IMR-90 (cell line): Measurements from ENCODE around the gene GRB14. TPM values are rescaled to one million over a fixed set of nuclear protein-coding genes. Genes with fewer than 3 reads are reported as not detected.

Experiments used
- ATAC-seq: fragments of 200-7000 bp; cut with Tn5 transposase; 2 replicates; pipeline ENCODE4 v1.9.1; 2020; ENCODE audit warnings: low read depth, mild to moderate bottlenecking, moderate library complexity
- BruUV-seq: library from RNA; stranded (reverse); fragments of 400-500 nt; replicated peaks from 2 replicates; lab custom pipeline; 2021; lab: Mats Ljungman, UMichigan
- CTCF ChIA-PET: fragments of 300-600 bp; formaldehyde crosslinking; extraction: SDS; loops from one replicate; lab custom pipeline; 2021; ENCODE audit warnings: antibody characterized with exemption; lab: Yijun Ruan, JAX
- POLR2A ChIA-PET: fragments of 300-600 bp; sonication (Branson Sonifier 250); formaldehyde crosslinking; loops from one replicate; lab custom pipeline; 2022; ENCODE audit warnings: antibody characterized with exemption; ENCODE audit not compliant: unreplicated experiment; lab: Charles Lee
- DNase-seq: peaks from one replicate; pipeline ENCODE4 v3.0.0; 2013
- H2AFZ ChIP-seq: replicated peaks from 2 replicates; pipeline ENCODE3; 2013; ENCODE audit warnings: low read length, mild to moderate bottlenecking; ENCODE audit not compliant: poor library complexity
- H2AK5ac ChIP-seq: 2 replicates; pipeline ENCODE4 v1.6.1; 2013; ENCODE audit warnings: low read depth, low read length, inconsistent platforms
- H2AK9ac ChIP-seq: replicated peaks from 2 replicates; pipeline ENCODE3; 2013; ENCODE audit warnings: mild to moderate bottlenecking, low read depth, low read length, moderate library complexity; ENCODE audit not compliant: poor library complexity
- H2BK120ac ChIP-seq: 2 replicates; pipeline ENCODE4 v1.6.1; 2013; ENCODE audit warnings: low read depth, low read length, inconsistent platforms
- H2BK15ac ChIP-seq: 3 replicates; pipeline ENCODE4 v1.6.1; 2013; ENCODE audit warnings: low read depth, low read length, inconsistent platforms
- H2BK20ac ChIP-seq: 2 replicates; pipeline ENCODE4 v1.6.1; 2013; ENCODE audit warnings: low read depth, mild to moderate bottlenecking, inconsistent platforms, low read length, moderate library complexity
- H2BK5ac ChIP-seq: 2 replicates; pipeline ENCODE4 v1.6.1; 2013; ENCODE audit warnings: mild to moderate bottlenecking, low read depth, low read length, inconsistent platforms; ENCODE audit not compliant: poor library complexity, severe bottlenecking
- H3K14ac ChIP-seq: replicated peaks from 2 replicates; pipeline ENCODE4 v1.6.1; 2013; ENCODE audit warnings: low read depth, low read length, inconsistent platforms
- H3K18ac ChIP-seq: 2 replicates; pipeline ENCODE4 v1.6.1; 2013; ENCODE audit warnings: low read depth, low read length, control low read depth
- H3K23ac ChIP-seq: 2 replicates; pipeline ENCODE4 v1.6.1; 2013; ENCODE audit warnings: low read depth, low read length, inconsistent platforms
- H3K27ac ChIP-seq: 2 replicates; pipeline ENCODE4 v1.5.1; 2013; ENCODE audit warnings: mild to moderate bottlenecking, control low read depth, low read length; ENCODE audit not compliant: insufficient read depth
- H3K27me3 ChIP-seq: 2 replicates; pipeline ENCODE4 v1.6.1; 2013; ENCODE audit warnings: low read length; ENCODE audit not compliant: control insufficient read depth, insufficient read depth
- H3K36me3 ChIP-seq: 2 replicates; pipeline ENCODE4 v1.6.1; 2013; ENCODE audit warnings: low read length, mixed read lengths; ENCODE audit not compliant: control insufficient read depth, insufficient read depth
- H3K4ac ChIP-seq: 2 replicates; pipeline ENCODE4 v1.6.1; 2013; ENCODE audit warnings: low read depth, low read length, inconsistent platforms
- H3K4me1 ChIP-seq: 2 replicates; pipeline ENCODE4 v1.6.1; 2013; ENCODE audit warnings: low read length, mixed read lengths; ENCODE audit not compliant: control insufficient read depth, insufficient read depth
- H3K4me2 ChIP-seq: 2 replicates; pipeline ENCODE4 v1.6.1; 2013; ENCODE audit warnings: low read depth, mild to moderate bottlenecking, control low read depth, low read length, moderate library complexity
- H3K4me3 ChIP-seq: 2 replicates; pipeline ENCODE4 v1.5.1; 2013; ENCODE audit warnings: low read depth, mild to moderate bottlenecking, control low read depth, low read length, moderate library complexity; ENCODE audit not compliant: insufficient read depth
- H3K56ac ChIP-seq: 2 replicates; pipeline ENCODE4 v1.6.1; 2013; ENCODE audit warnings: low read length, inconsistent platforms; ENCODE audit not compliant: insufficient read depth; ENCODE audit errors: extremely low read depth
- H3K79me1 ChIP-seq, 2 experiments: 2 replicates each; pipeline ENCODE4 v1.6.1; 2013; ENCODE audit warnings: low read length in 2 of 2, inconsistent platforms in 1 of 2, low read depth in 1 of 2
- H3K9ac ChIP-seq: 2 replicates; pipeline ENCODE4 v1.6.1; 2013; ENCODE audit warnings: low read depth, low read length, control low read depth
- H3K9me1 ChIP-seq: 2 replicates; pipeline ENCODE4 v1.6.1; 2013; ENCODE audit warnings: low read length, inconsistent platforms; ENCODE audit not compliant: insufficient read depth
- H3K9me3 ChIP-seq: 2 replicates; pipeline ENCODE4 v1.6.1; 2013; ENCODE audit warnings: low read length; ENCODE audit not compliant: control insufficient read depth, insufficient read depth
- H4K20me1 ChIP-seq: 2 replicates; pipeline ENCODE4 v1.6.1; 2013; ENCODE audit warnings: low read length, inconsistent platforms; ENCODE audit not compliant: insufficient read depth
- H4K5ac ChIP-seq: 2 replicates; pipeline ENCODE4 v1.6.1; 2013; ENCODE audit warnings: mild to moderate bottlenecking, low read depth, low read length, control low read depth
- H4K8ac ChIP-seq, 2 experiments: 2 replicates each; pipeline ENCODE4 v1.6.1; 2013; ENCODE audit warnings: low read depth in 2 of 2, low read length in 2 of 2, control low read depth in 1 of 2, inconsistent platforms in 1 of 2
- H4K91ac ChIP-seq: 2 replicates; pipeline ENCODE4 v1.6.1; 2013; ENCODE audit warnings: low read depth, low read length, inconsistent platforms; ENCODE audit not compliant: insufficient read depth
- BHLHE40 ChIP-seq: fragments of 150-350 bp; IDR thresholded peaks from 2 replicates; pipeline ENCODE4 v1.6.1; 2016; ENCODE audit warnings: mild to moderate bottlenecking, low read depth, low read length
- CEBPB ChIP-seq: IDR thresholded peaks from 2 replicates; pipeline ENCODE4 v1.6.1; 2012; ENCODE audit warnings: low read depth, low read length, improper control_type of control experiment
- WGBS, 2 experiments: methylation state at CpG; one replicate each; pipeline versions ENCODE4 v1.1.5 to v1.1.7; 2013; ENCODE audit warnings: missing lambda C conversion rate in 2 of 2; ENCODE audit not compliant: insufficient read length in 1 of 2; ENCODE audit errors: extremely low coverage in 2 of 2; 5-methylcytosine and 5-hydroxymethylcytosine counted together
- dilution Hi-C: fragments of 300-500 bp; cut with HindIII; formaldehyde crosslinking; loops from one replicate; pipeline ENCODE4 v1.14.3; 2018; ENCODE audit warnings: low sequenced_read_pairs; ENCODE audit not compliant: unreplicated experiment
- in situ Hi-C: fragments of 300-500 bp; cut with MboI; formaldehyde crosslinking; loops from 3 replicates; pipeline ENCODE4 v1.14.3; 2019; ENCODE audit warnings: low sequenced_read_pairs, inconsistent platforms, mixed read lengths
- intact Hi-C: fragments of 100-400 bp; cut with micrococcal nuclease; formaldehyde crosslinking; loops from 2 replicates; pipeline ENCODE4 v1.10.0; 2022
- polyA plus RNA-seq, 3 experiments: library from polyadenylated mRNA; depleted of rRNA; stranded (reverse); fragments of >200 nt; gene quantifications; 2 replicates each; pipeline ENCODE4 v1.2.3, GENCODE V29; 2012; ENCODE audit warnings: low replicate concordance in 1 of 3
- total RNA-seq: library from RNA; depleted of rRNA; stranded (reverse); fragments of >200 nt; gene quantifications from 2 replicates; pipeline ENCODE4 v1.2.3, GENCODE V29; 2012

Gene GRB14
- total and polyA plus RNA-seq, 2 of the 4 experiments (the other 2 are of a cell fraction): not detected

DNA sequence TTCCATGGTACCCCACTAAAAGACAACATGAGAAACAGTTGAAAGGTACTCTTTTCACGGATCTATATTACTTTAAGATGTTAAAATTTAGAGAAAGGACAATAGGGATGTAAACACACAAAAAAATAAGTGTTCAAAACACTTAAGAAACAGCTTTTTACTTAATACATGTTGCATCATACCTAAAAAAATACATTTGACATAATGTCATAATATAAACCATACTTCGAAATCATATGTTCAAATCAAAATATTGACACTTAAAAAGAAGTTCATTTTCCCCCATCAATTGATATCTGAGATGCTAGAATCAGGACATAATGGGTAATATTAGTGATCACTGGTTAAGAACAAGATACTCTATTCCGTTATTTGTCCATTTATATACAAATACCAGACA lies 124.9 kb downstream of the GRB14 start:
- ATAC-seq: no peak
- no peak overlapping the region for H3K23ac ChIP-seq
- no peak overlapping the region for H3K9ac ChIP-seq
- DNase-seq: no peak
- dilution Hi-C loops (no loop called here), intact Hi-C loops (loop anchor here (5.0 kb wide), 2 partner anchors 1304 to 1604 kb away; no protein-coding TSS in a partner anchor), in situ Hi-C loops (loop anchor here (25.0 kb wide), 1 partner anchor 1309 kb away; no protein-coding TSS in a partner anchor)
- no peaks in the 10 kb centered on the region for H3K36me3 ChIP-seq
- no peak overlapping the region for H4K5ac ChIP-seq
- no peak overlapping the region for H2BK120ac ChIP-seq
- no peaks in the 10 kb centered on the region for H3K4me1 ChIP-seq
- no peak overlapping the region for H3K4ac ChIP-seq
- H2BK20ac ChIP-seq: no peak overlapping the region
- no CpG with 5 or more reads among the region's 3 CpGs for WGBS, 2 experiments
- H3K4me3 ChIP-seq: no peak overlapping the region
- no peak overlapping the region for H4K91ac ChIP-seq
- CTCF ChIA-PET: interaction anchor here (1.0 kb wide), 1 partner anchor 42 kb away, joined by 3 read pairs; no protein-coding TSS in a partner anchor
- BruUV-seq: no TSS peak
- no peaks in the 10 kb centered on the region for H3K27me3 ChIP-seq
- POLR2A ChIA-PET: no interaction called here
- no peak overlapping the region for H3K56ac ChIP-seq
- no peak overlapping the region for H4K8ac ChIP-seq
- no peaks in the 10 kb centered on the region for H3K9me3 ChIP-seq
- H2AK9ac ChIP-seq: no peak overlapping the region
- H4K20me1 ChIP-seq: no peaks in the 10 kb centered on the region
- no peak for TF ChIP-seq BHLHE40
- TF ChIP-seq CEBPB: 0 out of 2 replicates have a peak, but pooled peaks have one; percentile 41
- H2BK5ac ChIP-seq: no peak overlapping the region
- no peaks in the 10 kb centered on the region for H3K79me1 ChIP-seq
- H3K4me2 ChIP-seq: no peak overlapping the region
- H3K27ac ChIP-seq: no peak overlapping the region
- no peak overlapping the region for H2AFZ ChIP-seq
- no peak overlapping the region for H2BK15ac ChIP-seq
- H3K9me1 ChIP-seq: no peaks in the 10 kb centered on the region
- H3K14ac ChIP-seq: no peak overlapping the region
- no peak overlapping the region for H2AK5ac ChIP-seq
- H3K18ac ChIP-seq: no peak overlapping the region
